IPS-18c (cell line): ENCODE data around the gene YAF2.
"Not testable (repeated sequence)": the region's sequence is repeated elsewhere in the genome, so short reads cannot be mapped to it uniquely, and the experiment has no call there.

Experiments used
- H3K4me3 ChIP-seq: 2 replicates; pipeline ENCODE4 v1.7.0; 2013; ENCODE audit warnings: low read depth, mild to moderate bottlenecking, low read length, moderate library complexity; ENCODE audit not compliant: insufficient read depth
- H3K9me3 ChIP-seq: one replicate; pipeline ENCODE4 v1.6.1; 2013; ENCODE audit warnings: mild to moderate bottlenecking, low read length, moderate library complexity; ENCODE audit not compliant: control insufficient read depth, insufficient read depth

The YAF2 gene

DNA sequence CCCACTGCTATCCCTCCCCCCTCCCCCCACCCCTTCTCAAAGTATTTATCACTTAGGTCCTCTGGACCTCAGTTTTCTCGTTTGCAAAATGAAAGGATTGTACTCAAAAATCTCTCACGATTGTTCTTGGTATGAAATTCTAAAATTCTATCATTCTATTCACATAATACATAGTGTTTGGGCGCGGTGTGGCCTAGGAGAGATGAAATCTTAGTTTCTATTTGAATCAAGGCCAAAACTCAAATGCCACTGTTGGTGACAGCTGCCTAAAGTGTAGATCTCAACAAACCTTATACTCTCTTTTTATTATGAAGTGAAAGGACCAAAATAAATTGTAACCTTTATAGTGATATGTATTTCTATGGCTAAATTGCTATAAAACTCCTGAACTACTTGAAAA, 23.7 kb upstream of the YAF2 start:
- Histone ChIP-seq H3K9me3 (no peaks in the 10 kb centered on the region), H3K4me3 (no peak overlapping the region)

- Histone ChIP-seq H3K4me3 (no peak overlapping the region), H3K9me3 (no peaks in the 10 kb centered on the region)
Measured at GRCh38 chr12:42260518-42260917, 22.5 kb upstream of the YAF2 start.

DNA sequence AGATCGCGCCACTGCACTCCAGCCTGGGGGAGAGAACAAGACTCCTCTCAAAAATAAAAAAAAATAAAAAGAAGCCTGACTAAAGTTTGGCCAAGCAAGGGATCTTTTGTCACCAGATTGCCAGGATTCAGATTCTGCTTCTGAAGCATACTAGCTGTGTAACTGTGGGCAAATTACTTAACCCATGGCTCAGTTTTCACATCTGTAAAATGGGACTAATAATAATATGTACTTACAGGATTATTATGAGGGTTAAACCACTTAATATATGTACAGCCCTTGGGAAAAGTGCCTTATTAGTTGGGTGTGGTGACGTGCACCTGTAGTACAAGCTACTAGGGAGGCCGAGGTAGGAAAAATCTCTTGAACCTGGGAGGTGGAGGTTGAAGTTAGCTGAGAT, 21.7 kb upstream of the YAF2 start:
- H3K9me3 ChIP-seq = no peaks in the 10 kb centered on the region
- H3K4me3 ChIP-seq = no peak overlapping the region

DNA sequence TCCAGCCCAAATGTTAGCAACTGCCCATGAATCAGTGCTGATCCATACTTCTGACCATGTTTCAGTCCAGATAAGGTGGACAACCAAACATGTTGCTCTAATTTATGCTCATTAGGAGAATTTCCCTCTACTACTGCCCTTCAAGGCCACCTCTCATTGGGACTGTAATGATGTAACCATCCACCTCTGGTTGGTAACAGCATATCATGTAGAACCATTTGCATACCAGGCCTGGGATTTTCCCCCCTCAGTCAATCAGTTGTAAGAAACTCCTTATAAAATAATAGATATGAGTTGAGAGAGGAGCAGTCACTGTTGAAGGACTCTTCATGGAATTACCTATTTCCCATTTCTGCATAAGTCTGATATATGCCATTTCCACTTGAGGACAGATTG, 17.8 kb upstream of the YAF2 start:
- Histone ChIP-seq H3K9me3 (no peaks in the 10 kb centered on the region), H3K4me3 (no peak overlapping the region)

GRCh38 chr12:42255221-42255865, 17.3 kb upstream of the YAF2 start:
- H3K4me3 ChIP-seq = no peak overlapping the region
- no peaks in the 10 kb centered on the region for H3K9me3 ChIP-seq

GRCh38 chr12:42252645-42253044, 14.6 kb upstream of the YAF2 start:
- H3K4me3 ChIP-seq, H3K9me3 ChIP-seq: not testable (repeated sequence)

GRCh38 chr12:42249033-42249432, 11.0 kb upstream of the YAF2 start:
- H3K4me3 ChIP-seq, H3K9me3 ChIP-seq: not testable (repeated sequence)

GRCh38 chr12:42240131-42240750, 2.2 kb upstream of the YAF2 start:
- H3K4me3 ChIP-seq = no peak overlapping the region

GRCh38 chr12:42237853-42238239, 202 bp downstream of the YAF2 start:
- Histone ChIP-seq H3K9me3 (no peaks in the 10 kb centered on the region), H3K4me3 (peak overlapping the region; percentile 42)

More at GRCh38 chr12:42240131-42240750, 2.2 kb upstream of the YAF2 start:
- no peaks in the 10 kb centered on the region for H3K9me3 ChIP-seq

DNA sequence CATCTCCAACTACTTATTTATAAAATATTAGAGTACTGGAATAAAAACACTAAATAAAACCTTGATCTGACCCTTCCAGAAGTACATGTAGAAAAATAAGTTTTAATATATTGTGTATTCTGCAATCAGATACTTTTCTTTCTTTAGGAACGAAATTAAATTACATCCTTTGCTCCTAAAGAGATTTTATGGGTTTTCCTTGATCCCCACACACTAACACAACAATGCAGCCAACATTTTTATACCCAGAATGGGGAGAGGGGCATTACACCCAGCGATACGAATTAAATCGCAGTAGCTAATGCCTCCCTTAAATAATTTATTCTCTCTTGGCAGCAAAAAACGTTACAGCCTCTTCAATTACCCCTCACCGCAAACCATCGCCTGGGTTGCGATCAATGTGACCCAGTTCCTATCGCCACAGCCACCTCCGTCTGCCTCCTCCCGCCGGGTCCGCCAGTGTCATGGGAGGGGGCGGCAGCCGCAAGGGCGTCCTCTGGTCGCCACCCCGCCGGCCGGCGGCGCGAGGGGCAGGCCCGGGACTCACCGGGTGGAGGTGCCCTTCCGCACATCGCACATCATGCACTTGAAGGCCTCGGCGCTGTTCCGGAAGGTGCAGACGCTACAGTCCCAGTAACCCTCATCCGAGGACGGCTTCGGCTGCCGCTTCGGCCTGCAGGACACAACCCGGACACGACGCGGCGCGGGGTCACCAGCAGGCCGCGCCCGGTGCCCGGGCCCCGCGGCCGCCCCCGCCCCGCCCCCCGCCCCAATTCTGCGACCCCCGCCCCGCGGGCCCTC, 796 bp downstream of the YAF2 start:
- peak overlapping the region; percentile 49 for H3K4me3 ChIP-seq
- H3K9me3 ChIP-seq = no peaks in the 10 kb centered on the region

DNA sequence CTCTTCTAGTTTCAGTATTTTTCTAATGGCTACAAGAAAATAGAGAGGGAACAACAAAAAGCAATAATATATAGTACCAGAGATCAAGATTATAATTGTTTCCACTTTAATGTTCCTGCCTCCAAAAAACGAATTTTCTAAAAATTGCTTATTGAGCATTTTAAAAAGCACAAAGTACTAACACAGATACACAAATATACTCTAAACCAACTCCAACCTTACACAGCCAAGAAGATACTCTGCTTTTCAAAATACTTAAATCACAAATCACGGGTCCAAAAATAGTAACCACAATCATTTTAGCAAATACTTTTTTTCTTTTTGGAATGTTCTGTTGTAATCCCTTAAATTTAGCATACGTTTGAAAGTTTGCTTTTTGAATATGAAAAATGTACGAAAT, 2.0 kb downstream of the YAF2 start:
- Histone ChIP-seq H3K4me3 (no peak overlapping the region), H3K9me3 (no peaks in the 10 kb centered on the region)

DNA sequence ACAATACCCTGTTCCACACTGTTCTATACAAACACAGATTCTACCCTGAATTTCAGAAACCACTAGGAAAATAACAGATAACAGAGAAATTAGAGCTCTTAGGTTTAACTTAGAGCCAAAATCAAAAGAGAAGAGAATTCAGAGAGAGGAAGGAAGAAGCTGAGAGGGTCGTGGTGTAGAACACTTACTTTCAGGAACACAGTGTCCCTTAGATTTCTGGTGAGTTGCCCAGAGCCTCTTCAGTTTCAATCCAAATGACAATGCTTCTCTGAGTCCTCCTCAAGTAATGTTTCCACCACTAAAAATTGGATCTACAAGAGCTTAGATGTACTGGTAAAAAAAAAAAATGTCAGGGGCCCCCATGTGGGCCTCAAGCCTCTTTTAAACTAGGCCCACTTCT, 2.6 kb downstream of the YAF2 start:
- no peaks in the 10 kb centered on the region for H3K9me3 ChIP-seq
- no peak overlapping the region for H3K4me3 ChIP-seq

DNA sequence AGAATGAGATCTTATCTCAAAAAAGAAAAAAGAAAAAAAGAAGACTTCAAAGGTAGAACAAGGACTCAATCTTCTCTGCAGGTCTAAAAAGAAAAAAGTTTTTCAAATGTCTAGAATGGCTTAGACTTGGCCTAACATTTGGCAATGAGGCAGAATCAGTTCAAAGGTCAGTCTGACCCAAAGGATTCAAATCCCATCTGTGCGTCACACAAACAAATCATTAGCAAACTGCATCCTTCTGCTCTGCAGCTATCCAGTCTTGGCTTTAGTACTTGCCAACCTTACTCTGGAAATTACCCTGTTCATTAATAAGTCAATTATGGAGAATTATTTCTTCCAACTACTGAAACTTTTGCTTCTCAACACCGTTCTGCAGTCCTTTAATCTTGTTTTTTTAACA, 3.1 kb downstream of the YAF2 start:
- Histone ChIP-seq H3K4me3 (no peak overlapping the region), H3K9me3 (no peaks in the 10 kb centered on the region)

- H3K9me3 ChIP-seq, H3K4me3 ChIP-seq: not testable (repeated sequence)
Measured at GRCh38 chr12:42227525-42227924, 10.5 kb downstream of the YAF2 start.

DNA sequence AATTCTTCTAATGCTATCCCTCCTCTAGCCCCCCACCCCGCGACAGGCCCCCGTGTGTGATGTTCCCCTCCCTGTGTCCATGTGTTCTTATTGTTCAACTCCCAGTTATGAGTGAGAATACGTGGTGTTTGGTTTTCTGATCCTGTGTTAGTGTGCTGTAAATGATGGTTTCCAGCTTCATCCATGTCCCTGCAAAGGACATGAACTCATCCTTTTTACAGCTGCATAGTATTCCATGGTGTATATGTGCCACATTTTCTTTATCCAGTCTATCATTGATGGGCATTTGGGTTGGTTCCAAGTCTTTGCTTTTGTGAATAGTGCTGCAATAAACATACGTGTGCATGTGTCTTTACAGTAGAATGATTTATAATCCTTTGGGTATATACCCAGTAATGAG, 13.5 kb downstream of the YAF2 start:
- not testable (repeated sequence) for H3K9me3 ChIP-seq, H3K4me3 ChIP-seq

GRCh38 chr12:42222724-42223123, 15.3 kb downstream of the YAF2 start:
- Histone ChIP-seq H3K9me3 (no peaks in the 10 kb centered on the region), H3K4me3 (no peak overlapping the region)

DNA sequence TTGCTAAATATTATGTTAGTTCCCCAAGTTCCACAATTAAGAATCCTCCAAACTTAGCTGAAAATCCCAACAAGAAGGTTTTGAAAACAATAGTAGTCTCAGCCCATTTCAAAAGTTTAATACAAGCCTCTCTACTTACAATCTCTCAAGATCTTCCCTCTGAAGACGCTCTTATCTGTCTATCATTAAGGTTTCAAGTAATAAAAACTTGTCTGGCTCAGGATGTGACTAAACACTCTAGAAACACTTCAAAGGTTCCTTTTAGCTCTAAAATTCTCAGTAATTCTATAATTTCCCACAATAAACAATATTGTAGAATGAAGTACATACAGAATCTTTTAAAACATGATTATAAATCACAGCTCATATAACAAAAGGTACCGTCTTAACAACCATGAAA, 16.3 kb downstream of the YAF2 start:
- no peaks in the 10 kb centered on the region for H3K9me3 ChIP-seq
- H3K4me3 ChIP-seq = no peak overlapping the region

- H3K9me3 ChIP-seq = no peaks in the 10 kb centered on the region
- no peak overlapping the region for H3K4me3 ChIP-seq
Measured at GRCh38 chr12:42217656-42218055, 20.4 kb downstream of the YAF2 start.
